GM21786 (cell line): Measurements from ENCODE around the gene PHB1.
"Not testable (repeated sequence)": the region's sequence is repeated elsewhere in the genome, so short reads cannot be mapped to it uniquely, and the experiment has no call there.

ENCODE experiments used
- ATAC-seq: cut with Tn5 transposase; IDR thresholded peaks from one replicate; pipeline ENCODE4 v1.9.1; 2021; ENCODE audit not compliant: unreplicated experiment

Gene PHB1

DNA sequence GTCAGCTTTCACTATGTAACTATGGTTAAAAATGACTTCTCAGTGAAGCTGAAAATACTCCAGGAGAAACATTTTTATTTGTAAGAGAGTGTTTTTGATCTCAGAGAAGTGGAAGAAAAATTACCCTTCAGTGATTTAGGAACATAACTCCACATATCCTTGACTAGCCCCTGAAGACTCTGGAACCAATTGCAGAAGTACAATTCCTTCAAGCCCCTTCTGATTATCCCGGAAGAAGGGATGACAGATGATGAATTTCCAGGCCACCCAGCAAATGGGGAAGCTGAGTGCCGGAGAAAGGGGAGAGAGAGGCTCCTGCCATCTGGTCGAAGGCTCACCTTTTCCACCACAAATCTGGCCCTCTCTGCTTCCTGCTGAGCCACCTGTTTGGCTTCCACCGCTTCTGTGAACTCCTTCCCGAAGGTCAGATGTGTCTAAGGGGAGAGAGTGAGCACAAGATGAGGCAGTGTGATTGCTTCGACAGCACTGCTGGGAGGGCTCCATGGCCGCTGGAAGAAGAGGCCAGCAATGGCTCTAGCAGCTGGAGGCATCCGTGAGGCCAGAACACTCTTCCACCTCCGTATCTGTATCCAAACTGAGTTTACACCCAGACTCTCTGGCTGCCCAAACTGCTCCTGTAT lies 8.1 kb downstream of the PHB1 start:
- no peak for ATAC-seq

DNA sequence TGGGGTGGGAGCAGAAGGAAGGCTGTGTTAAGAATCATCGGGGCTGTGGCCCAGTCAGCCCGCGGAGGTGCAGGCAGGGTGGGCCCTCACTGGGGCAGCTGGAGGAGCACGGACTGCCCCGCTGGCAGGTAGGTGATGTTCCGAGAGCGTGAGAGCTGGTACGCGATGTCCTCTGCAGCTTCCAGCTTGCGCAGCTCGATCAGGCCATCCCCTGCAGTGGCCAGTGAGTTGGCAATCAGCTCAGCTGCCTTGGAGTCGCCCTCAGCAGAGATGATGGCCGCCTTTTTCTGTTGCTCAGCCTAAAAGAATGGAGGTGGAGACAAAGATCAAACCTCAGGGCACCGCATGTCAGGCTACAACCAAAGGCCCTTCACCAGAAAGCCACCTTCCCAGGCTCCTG lies 9.8 kb downstream of the PHB1 start:
- no peak for ATAC-seq

DNA sequence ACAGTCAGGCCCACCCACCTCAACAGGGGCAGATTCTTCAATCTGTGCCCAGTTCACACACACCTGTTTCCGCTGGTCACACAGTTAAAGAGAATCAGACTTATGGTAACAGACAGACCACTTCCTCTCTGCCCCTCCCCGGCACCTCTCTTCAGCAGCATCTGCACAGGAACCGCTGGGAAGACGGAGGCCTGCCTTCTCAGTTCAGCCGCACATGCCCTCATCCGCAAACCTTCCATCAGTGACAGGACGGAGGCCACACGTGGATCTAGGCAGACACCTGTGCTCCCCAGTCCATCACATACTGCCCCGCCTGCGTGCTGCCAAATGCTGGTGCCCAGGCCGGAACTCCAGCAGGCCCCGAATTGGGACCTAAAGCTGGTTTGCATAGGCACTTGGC lies 10.3 kb downstream of the PHB1 start:
- ATAC-seq, result no peak

DNA sequence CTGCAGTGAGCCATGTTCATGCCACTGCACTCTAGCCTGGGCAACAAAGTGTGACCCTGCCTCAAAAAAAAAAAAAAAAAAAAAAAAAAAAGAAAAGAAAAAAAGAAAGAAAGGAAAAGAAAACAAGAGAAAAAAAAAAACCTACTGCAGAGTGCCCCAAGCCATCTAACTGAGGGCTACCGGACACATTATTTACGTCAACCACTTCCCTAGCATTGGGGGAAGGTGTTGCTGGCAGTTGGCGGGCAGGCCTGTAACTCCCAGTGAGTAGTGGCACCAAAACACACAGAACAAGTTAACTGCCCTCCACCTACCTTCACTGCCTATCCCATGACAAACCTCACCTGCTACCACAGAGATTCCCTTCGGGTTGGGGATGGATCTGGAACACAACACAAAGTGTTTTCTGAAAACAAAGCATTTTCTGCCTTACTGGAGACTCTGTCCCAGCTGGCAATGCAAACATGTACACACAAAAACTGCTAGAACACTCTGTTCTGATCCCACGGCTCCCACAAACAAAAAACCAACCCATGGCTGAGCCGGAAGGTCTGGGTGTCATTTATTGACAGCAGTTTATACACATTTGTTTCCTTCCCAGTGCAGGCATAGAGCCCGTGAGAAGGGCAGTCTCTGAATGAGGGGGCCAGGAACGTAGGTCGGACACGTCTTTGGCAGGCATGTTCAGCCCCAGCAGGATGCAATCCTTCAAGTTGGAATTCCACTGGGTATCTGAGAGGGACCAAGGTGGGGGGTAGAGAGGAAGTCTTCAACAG lies 11.0 kb downstream of the PHB1 start:
- no peak for ATAC-seq

DNA sequence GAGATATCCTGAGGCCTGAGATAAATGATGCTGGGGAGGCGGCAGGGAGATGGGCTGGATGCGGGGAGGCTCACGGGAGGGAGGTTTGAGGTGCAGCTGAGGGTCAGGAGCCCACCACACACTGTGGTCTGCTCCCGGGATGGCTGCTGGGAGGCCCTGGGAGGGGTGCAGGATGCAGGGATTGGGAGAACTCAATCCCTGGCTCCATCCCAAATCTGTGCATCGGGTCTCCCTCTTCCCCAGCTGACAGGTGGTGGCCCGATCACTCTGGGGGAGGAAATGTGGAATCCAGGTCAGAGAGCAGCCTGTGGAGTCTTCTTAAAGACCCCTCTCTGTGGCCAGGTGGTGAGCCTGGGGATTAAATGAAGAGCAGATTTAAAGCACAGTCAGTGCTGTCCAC lies 12.0 kb downstream of the PHB1 start:
- ATAC-seq, result no peak

DNA sequence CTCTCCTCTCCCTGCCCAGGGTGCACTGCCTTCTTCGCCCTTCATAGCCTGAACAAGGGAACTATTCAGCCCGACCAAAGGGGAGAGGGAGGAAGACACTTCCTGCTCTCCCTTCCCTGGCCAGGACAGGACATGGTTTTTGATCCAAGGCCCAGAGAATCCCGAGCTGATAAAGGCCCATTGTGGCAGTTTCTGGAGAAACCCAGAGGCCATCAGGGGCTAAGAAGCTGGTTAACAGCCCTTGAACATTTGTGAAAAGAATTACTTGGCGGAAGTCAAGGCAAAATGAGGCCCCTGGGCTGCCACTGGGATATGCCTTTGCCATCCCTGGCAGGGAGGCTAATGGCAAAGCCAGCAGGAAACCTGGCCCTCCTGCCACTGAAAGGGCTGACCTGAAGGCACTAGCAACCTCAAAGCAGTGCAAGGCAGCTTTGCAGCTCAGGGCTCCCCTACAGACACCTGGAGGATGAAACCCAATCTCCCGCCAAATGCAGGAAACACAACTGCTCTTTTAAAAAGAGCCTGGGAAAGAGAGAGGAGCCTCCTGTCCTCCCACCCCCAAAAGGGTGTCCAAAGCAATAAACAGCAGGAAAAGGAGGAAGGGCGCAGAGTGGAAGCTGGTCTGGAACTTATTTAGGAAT lies 12.6 kb downstream of the PHB1 start:
- ATAC-seq, result no peak

DNA sequence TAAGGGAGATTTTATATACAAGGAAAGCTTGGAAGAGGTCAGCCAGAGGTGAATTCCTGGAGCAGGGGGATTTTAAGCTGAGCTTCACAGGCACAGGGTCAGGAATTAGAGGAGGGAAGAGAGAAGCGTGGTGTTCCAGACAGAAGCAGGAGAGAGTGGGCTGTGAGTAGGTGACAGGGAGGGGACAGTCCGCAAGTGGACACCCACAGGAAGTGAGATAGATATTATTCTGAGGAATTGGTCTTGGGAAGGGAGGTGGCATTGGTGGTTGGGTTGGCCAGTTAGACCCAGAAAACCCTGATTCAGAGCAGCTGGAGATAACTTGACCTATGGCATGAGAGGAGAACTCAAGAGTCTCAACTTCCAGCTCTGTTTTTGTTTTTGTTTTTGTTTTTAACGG lies 14.7 kb downstream of the PHB1 start:
- ATAC-seq, result no peak

DNA sequence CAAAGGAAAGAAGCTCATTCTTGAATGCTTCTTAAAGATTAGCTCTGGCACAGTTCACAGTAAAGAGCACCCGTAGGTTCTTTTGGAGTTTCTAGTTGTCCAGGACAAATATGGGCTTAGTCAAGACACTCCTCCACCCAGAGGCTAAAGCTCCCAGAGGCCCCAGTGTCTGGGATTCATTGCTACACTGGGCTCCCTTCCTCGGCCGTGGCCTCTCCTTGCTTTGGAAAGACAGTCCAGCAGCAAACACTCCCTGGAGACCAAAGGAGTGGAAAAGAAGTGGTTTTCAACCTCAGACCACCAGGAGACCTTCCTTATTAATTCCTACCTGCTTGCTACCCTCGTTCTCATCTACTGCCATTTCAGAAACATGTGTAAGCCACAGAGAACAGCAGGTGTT lies 17.1 kb downstream of the PHB1 start:
- ATAC-seq, result no peak

DNA sequence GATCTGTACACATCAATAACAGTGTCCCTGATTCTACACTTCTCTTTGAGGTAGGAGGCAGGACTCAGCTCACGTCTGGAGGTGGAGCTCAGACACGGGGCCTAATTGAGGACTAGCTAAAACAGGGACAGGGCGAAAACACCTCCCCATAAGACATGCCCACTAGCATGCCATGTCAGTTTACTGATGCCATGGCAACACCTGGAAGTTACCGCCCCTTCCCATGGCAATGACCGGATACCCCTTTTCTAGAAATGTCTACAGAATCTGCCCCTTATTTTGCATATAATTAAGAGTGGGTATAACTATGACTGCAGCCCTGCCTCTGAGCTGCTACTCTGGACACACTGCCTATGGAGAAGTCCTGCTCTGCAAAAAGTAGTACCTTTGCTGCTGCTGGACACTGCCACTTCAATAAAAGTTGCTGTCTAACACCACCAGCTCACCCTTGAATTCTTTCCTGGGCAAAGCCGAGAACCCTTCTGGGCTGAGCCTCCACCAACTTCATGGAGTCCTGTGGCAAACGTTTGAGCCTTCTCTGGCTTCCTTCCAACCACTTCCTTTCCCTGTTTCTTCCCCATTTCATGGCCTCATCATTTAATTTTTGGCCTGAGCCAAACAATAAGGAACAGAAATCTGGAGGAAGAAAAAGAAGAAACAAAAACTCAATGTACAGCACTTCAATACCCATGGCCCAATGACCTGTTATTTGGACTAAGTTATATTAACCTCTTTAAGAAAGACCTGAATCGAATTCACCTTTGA lies 21.0 kb downstream of the PHB1 start:
- no peak for ATAC-seq

DNA sequence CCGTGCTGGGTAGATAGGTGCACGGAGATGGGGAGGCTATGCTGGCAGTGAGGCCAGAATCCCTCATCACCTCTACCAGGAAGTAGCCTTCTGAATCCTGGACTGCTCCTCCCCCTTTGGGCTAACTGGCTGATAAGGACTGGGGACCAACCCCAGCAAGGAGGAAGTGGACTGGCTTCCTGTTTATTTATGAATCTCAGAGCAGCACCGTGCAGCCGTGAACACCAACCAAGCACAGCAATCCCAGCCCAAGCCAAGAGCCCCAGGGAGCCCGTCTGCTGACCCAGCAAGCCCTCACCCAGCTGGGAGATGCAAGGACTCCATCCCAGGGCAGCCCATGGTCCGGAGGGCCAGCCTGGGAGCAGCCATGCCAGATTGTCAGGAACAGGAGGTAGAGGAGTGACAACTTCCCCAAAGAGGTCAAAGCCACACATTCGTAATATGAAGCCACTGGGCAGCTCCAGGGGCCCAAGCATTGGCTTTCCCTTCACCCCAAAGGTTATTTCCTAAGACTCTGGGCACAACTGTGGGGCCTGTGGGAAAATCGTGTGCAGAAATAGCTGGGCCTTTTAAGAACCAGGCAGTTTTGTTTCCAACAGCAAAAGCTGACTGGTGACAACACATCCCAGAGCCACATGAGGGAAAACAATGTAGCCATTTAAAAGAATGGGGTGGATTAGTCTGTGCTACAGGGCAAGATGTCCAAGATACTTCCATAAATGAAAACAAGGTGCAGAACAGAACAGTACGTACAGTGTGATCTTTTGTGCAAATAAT lies 23.9 kb downstream of the PHB1 start:
- ATAC-seq, result no peak

DNA sequence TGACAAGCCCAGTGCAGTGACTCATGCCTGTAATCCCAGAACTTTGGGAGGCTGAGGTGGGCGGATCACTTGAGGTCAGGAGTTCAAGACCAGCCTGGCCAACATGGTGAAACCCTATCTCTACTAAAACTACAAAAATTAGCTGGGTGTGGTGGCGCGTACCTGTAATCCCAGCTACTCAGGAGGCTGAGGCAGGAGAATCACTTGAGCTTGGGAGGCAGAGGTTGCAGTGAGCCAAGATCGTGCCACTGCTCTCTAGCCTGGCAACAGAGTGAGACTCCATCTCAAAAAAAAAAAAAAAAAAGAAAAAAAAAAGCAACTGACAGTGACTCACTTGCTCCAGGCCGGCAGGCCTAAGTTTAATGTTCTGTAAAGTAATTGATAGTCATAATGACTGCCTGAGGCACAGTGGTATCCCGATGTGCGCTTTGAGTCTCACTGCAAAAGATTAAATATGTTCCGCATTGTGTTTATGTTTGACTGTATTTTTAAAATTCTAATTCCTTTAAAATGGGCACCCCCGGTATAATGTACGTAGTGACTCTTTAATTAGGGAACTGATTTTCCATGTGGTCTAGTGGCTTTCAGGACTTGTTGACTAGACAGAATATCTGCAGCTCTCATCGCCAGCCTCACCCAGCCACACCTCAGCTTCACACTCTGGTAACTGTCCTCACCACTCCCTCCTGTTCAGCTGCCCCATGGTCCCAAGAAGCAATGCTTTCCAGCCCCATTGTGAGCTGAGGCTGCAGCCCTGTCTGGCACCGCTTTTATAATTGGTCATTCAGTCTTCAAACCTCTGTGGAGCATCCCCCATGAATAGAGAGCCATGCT lies 25.0 kb downstream of the PHB1 start:
- ATAC-seq, result not testable (repeated sequence)

DNA sequence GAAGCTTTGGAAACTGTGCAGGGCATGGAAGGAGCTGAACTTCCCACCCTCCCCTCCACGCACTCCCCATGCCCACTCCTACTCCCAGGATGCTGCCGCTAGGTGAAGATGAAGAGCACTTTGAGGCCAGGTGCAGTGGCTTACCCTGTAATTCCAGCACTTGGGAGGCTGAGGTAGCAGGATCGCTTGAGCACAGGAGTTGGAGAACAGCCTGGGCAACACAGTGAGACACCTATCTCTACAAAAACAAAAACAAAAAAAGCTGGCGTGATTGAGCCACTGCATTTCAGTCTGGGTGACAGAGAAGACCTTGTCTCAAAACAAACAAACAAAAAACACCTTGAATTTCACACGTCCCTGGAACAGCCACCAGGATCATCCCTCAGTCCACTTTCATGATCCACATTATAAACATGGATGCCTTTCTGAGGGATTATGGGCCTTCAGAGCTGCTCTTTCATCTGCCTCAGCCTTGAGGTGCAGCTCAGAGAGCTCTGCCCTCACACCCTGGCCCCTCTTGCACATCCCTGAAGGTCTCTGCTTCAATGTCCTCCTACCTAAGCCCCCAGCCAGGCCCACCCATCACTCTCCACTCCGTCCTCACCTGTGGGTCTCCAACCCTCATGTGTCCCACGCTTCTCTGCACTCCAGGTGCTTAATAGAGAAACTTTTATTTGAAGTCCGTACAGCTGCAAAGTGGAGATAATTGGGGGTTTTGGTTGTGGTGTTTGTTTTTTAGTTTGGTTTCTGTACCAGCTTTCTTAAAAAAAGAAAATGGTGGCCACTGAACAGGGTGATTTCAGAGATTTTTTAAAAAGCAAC lies 25.8 kb downstream of the PHB1 start:
- ATAC-seq, result no peak

DNA sequence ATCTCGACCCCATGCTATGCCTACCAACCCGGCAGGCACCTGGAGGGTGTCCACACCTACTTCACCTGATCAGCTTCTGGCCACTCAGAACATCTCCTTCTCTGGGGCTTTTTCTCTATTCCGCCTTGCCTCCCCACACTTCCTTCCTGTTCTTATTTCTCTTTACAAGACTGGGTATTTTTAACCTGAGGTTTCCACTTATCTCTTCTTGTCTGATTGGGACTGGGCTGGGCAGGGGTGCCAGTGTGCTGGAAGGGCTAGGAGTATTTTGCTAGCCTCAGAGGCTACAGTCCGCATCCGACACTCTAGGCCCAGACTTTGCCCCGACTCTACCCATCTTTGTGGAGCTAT lies 26.4 kb downstream of the PHB1 start:
- peak; percentile 57 for ATAC-seq

DNA sequence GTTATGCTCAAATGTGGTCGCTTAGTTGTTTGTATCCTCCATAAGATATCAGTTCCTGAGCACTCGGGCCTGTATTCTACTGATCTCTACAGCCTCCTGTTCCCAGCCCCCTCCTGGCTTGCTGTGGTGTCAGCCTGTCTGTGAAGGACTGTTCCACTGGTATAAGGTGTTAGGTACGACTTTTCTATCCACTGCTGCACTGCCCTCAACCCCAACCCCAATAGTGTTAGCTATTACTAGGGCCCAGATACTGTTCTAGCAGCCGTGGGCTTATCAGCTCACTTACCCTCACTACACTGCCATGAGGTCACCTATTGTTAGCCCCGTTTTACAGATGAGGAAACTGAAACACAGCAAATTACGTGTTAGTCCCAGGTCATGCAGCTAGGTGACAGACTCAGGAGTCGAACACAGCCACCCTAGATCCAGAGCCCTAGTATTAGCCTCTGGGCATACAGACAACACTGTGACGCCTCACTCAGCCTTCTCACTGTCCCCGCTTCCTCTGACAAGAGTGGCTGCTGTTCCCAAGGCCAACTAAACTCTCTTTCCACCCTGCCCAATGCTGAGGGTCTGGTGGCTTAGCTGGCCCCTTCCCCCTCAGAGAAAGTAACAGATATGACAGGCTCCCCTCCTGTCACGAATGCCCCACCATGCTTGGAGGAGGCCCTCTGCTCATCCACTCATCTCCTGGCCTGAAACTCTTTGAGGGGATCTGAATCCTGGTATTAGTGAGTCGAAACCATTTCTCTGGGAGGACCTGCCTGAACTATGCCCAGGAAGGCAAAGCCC lies 27.0 kb downstream of the PHB1 start:
- no peak for ATAC-seq

DNA sequence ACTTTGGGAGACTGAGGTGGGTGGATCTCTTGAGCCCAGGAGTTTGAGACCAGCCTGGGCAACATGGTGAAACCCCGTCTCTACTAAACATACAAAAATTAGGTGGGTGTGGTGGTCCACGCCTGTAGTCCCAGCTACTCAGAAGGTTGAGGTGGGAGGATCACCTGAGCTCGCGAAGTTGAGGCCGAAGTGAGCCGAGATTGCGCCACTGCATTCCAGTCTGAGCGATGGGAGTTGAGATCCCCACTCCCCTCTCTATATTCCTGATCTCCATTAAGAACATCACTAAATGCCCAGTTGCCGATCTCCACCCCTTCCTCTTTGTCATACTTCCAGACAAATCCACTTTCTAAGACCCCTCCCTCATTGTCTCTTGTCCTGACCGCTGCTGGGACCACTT lies 28.3 kb downstream of the PHB1 start:
- ATAC-seq, result no peak

DNA sequence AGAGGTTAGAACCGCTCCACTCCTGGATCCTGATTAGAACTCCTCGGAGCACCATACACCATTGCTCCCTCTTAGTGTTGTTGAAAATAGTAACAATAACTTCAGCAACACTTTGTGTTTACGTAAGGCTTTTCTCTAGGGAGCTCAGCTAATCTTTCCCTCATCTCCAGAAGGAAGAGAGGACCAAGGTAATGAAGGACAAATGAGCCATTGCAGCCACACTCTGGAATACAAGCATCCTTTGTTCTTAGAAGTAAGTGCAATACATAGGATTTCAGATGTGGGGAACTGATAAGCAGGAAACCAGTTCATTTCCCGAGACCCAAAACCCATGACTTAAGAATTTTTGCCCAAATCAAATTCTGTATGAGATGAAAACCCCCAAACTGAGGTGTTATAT lies 29.7 kb downstream of the PHB1 start:
- ATAC-seq, result no peak

DNA sequence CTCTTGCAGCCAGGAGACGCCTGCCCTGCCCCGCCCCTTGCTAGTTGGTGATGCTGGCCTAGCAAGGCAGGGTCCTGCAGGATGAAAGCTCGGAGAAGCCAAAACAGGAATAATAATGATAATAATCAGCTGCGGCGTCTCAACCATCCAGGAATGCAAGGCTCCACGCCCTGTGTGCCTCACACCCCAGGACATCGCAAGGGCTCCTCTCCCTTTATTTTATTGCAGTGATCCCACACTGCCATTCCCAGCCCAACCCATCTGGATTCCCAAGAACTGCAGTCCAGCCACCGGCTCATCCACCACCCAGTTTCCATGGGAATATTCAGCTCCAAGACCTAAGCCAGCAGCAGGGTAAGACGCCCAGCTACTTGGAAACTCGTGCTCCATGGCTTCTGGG lies 31.6 kb downstream of the PHB1 start:
- no peak for ATAC-seq

DNA sequence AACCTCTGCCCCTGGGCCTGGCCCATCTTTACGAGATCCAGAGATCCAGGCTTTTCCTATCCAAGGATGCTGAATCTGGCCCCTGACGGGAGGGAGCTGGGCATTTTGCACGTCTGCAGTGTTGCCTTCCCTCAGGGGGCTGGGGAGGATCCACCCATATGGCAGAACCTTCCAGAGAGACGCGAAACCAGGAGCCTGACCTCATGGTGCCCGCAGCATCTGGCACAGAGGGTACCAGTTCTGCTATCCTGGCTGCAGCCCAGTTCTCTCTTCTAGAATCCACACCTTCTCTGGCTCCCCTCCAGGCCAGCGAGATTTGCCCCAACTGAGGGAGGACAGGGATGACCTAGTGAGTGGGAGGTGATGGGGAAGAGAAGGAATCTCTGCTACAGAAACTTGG lies 32.1 kb downstream of the PHB1 start:
- no peak for ATAC-seq
